ENCODE results near the gene AK2. TPM values are rescaled to one million over a fixed set of nuclear protein-coding genes. Genes with fewer than 3 reads are reported as not detected.

The AK2 gene
- 47.7 TPM for polyA plus RNA-seq (2013, experiment 1 of 2)
- 46.5 TPM for polyA plus RNA-seq (2013, experiment 2 of 2)

DNA sequence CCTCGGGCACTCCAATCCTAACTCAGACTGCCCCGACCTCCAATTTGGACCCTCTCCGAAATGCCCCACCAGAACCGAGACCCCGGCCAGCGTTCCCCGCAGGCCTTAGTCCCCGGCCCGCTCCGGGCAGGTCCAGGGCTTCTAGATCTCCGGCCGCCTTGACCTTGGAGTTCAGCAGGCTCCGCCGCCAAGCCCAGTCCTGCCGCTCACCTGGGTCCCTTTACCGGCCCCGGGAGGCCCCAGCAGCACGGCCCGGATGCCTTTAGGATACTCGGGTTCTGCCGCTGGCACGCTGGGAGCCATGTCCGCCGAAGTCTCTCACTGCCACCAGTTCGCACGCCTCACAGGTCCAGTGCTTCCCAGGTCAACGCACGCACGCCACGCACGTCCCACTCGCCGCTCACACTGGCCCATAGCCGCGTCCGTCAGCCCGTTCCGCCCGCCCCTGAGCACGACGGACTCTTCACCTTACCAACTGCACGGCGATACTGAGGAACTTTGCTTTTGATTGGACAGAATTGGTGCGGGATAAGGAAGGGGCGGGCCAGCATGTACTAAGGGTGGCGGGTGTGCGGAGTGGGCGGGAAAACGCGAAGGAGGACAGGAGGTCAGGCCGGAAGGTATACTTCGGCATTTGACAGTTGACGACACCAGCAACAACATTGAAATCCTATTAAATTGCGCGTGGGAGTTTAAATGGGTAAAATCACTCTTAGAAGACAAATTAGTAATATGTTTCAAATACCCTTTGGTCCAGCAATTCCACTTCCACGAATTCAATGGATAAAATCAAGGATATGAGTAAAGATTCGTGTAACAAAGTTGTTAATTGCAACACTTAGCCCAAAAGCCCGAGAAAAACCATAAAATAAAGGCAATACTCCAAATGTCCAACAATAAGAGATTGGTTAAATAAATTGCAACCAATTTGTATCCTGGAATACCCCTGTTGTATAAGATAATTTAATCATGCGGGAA lies at the start of gene AK2:
Gene AK2 (minus strand): TSS at position 358 of the 978 bp plus-strand sequence. CDS start 55 bp downstream, at position 303.
- peak within 1 kb of the TSS; percentile 12 for H3K23ac ChIP-seq (ENCODE audit: low read depth, low read length, poor library complexity)
- H3K4ac ChIP-seq (ENCODE audit: low read length): no peak within 1 kb of the TSS
- H4K8ac ChIP-seq (ENCODE audit: low read depth, low read length): no peak within 1 kb of the TSS
- H2BK12ac ChIP-seq (ENCODE audit: low read length): no peak within 1 kb of the TSS
- peak within 1 kb of the TSS; percentile 79 to 85 for H3K4me3 ChIP-seq (ENCODE audit: low read length in 2 of 2)
- peak; percentile 85 for DNase-seq (ENCODE audit: low spot score)
- peak within 1 kb of the TSS; percentile 88 for H3K4me2 ChIP-seq (ENCODE audit: insufficient read depth, low read length, poor library complexity, severe bottlenecking)
- H3K27ac ChIP-seq (replicated peaks; ENCODE audit: low read length): no peak within 1 kb of the TSS
- H2AK5ac ChIP-seq (ENCODE audit: low read depth, low read length): peak within 1 kb of the TSS; percentile 42
- peak within 1 kb of the TSS; percentile 87 for H3K9ac ChIP-seq (ENCODE audit: low read depth, low read length, poor library complexity)
- no peak within 1 kb of the TSS for H3K14ac ChIP-seq (ENCODE audit: low read length)
- no peak within 1 kb of the TSS for H4K91ac ChIP-seq (ENCODE audit: low read depth, low read length, poor library complexity)
- no peak within 1 kb of the TSS for H2BK15ac ChIP-seq (ENCODE audit: low read length)
- H3K4me1 ChIP-seq (ENCODE audit: control insufficient read depth in 2 of 2, insufficient read depth in 1 of 2, low read depth in 1 of 2, low read length in 2 of 2): peaks cover 5 to 8% of the 10 kb centered on the region in 2 donors
- no peaks in the 10 kb centered on the region for H3K9me3 ChIP-seq (replicated peaks in 1 of 2; ENCODE audit: control insufficient read depth in 2 of 2, insufficient read depth in 1 of 2, low read depth in 1 of 2, low read length in 2 of 2)
- peak within 1 kb of the TSS; percentile 86 for H2AFZ ChIP-seq (ENCODE audit: low read length)
- H3K18ac ChIP-seq (ENCODE audit: low read length): peak within 1 kb of the TSS; percentile 94
- H3K79me1 ChIP-seq (ENCODE audit: low read depth, low read length): peaks cover 5% of the 10 kb centered on the region
- peak within 1 kb of the TSS; percentile 58 for H2BK120ac ChIP-seq (ENCODE audit: low read depth, low read length)
- H3K36me3 ChIP-seq (replicated peaks in 1 of 2; ENCODE audit: control insufficient read depth in 2 of 2, insufficient read depth in 2 of 2, low read length in 2 of 2): peaks cover 2 to 30% of the 10 kb centered on the region in 2 donors
- WGBS, 2 donors (ENCODE audit: extremely low coverage in 2 of 2, insufficient read length in 2 of 2, insufficient replicate concordance in 1 of 2): no CpG with 5 or more reads among the region's 59 CpGs
- H3K27me3 ChIP-seq (ENCODE audit: control insufficient read depth in 3 of 3, insufficient read depth in 3 of 3, low read depth in 1 of 3, low read length in 3 of 3): no peaks in the 10 kb centered on the region
- H2BK5ac ChIP-seq (ENCODE audit: low read length): no peak within 1 kb of the TSS

- peak; percentile 75 for DNase-seq (ENCODE audit: low spot score)
- WGBS, 2 donors (ENCODE audit: extremely low coverage in 2 of 2, insufficient read length in 2 of 2, insufficient replicate concordance in 1 of 2): no CpG with 5 or more reads among the region's 12 CpGs
- no peaks in the 10 kb centered on the region for H3K79me1 ChIP-seq (ENCODE audit: low read depth, low read length)
These were observed 49.7 kb upstream of the AK2 start for GRCh38 chr1:33086384-33086850.

GRCh38 chr1:33085332-33085731 lies 48.6 kb upstream of the AK2 start:
- no peak overlapping the region for H3K27ac ChIP-seq (replicated peaks; ENCODE audit: low read length)
- peaks cover 2 to 3% of the 10 kb centered on the region in 2 donors for H3K4me1 ChIP-seq (ENCODE audit: control insufficient read depth in 2 of 2, insufficient read depth in 1 of 2, low read depth in 1 of 2, low read length in 2 of 2)
- H3K9me3 ChIP-seq (replicated peaks in 1 of 2; ENCODE audit: control insufficient read depth in 2 of 2, insufficient read depth in 1 of 2, low read depth in 1 of 2, low read length in 2 of 2): no peaks in the 10 kb centered on the region
- peaks cover 0 to 29% (median 2%) of the 10 kb centered on the region in 3 experiments for H3K27me3 ChIP-seq (ENCODE audit: control insufficient read depth in 3 of 3, insufficient read depth in 3 of 3, low read depth in 1 of 3, low read length in 3 of 3)
- no peak overlapping the region for H4K8ac ChIP-seq (ENCODE audit: low read depth, low read length)
- H3K36me3 ChIP-seq (replicated peaks in 1 of 2; ENCODE audit: control insufficient read depth in 2 of 2, insufficient read depth in 2 of 2, low read length in 2 of 2): no peaks in the 10 kb centered on the region
- no peak overlapping the region for H2BK12ac ChIP-seq (ENCODE audit: low read length)
- no peaks in the 10 kb centered on the region for H3K79me1 ChIP-seq (ENCODE audit: low read depth, low read length)
- H3K23ac ChIP-seq (ENCODE audit: low read depth, low read length, poor library complexity): peak overlapping the region; percentile 5
- H2BK15ac ChIP-seq (ENCODE audit: low read length): no peak overlapping the region
- H3K14ac ChIP-seq (ENCODE audit: low read length): no peak overlapping the region
- H2AK5ac ChIP-seq (ENCODE audit: low read depth, low read length): no peak overlapping the region
- no peak overlapping the region for H2BK5ac ChIP-seq (ENCODE audit: low read length)
- no peak for DNase-seq (ENCODE audit: low spot score)
- no peak overlapping the region for H2AFZ ChIP-seq (ENCODE audit: low read length)
- no CpG with 5 or more reads among the region's 4 CpGs for WGBS, 2 donors (ENCODE audit: extremely low coverage in 2 of 2, insufficient read length in 2 of 2, insufficient replicate concordance in 1 of 2)
- H3K18ac ChIP-seq (ENCODE audit: low read length): no peak overlapping the region
- H2BK120ac ChIP-seq (ENCODE audit: low read depth, low read length): no peak overlapping the region
- no peak overlapping the region for H3K4me3 ChIP-seq (ENCODE audit: low read length in 2 of 2)
- H3K4me2 ChIP-seq (ENCODE audit: insufficient read depth, low read length, poor library complexity, severe bottlenecking): no peak overlapping the region
- H3K4ac ChIP-seq (ENCODE audit: low read length): no peak overlapping the region
- H4K91ac ChIP-seq (ENCODE audit: low read depth, low read length, poor library complexity): no peak overlapping the region
- no peak overlapping the region for H3K9ac ChIP-seq (ENCODE audit: low read depth, low read length, poor library complexity)

More at GRCh38 chr1:33086384-33086850, 49.7 kb upstream of the AK2 start:
- H4K8ac ChIP-seq (ENCODE audit: low read depth, low read length): no peak overlapping the region
- no peak overlapping the region for H4K91ac ChIP-seq (ENCODE audit: low read depth, low read length, poor library complexity)
- no peak overlapping the region for H3K27ac ChIP-seq (replicated peaks; ENCODE audit: low read length)
- no peak overlapping the region for H3K18ac ChIP-seq (ENCODE audit: low read length)
- H3K27me3 ChIP-seq (ENCODE audit: control insufficient read depth in 3 of 3, insufficient read depth in 3 of 3, low read depth in 1 of 3, low read length in 3 of 3): peaks cover 0 to 27% (median 2%) of the 10 kb centered on the region in 3 experiments
- H3K9ac ChIP-seq (ENCODE audit: low read depth, low read length, poor library complexity): no peak overlapping the region
- no peaks in the 10 kb centered on the region for H3K36me3 ChIP-seq (replicated peaks in 1 of 2; ENCODE audit: control insufficient read depth in 2 of 2, insufficient read depth in 2 of 2, low read length in 2 of 2)
- no peak overlapping the region for H3K4me2 ChIP-seq (ENCODE audit: insufficient read depth, low read length, poor library complexity, severe bottlenecking)
- no peak overlapping the region for H3K23ac ChIP-seq (ENCODE audit: low read depth, low read length, poor library complexity)
- H2AK5ac ChIP-seq (ENCODE audit: low read depth, low read length): no peak overlapping the region
- H2BK5ac ChIP-seq (ENCODE audit: low read length): no peak overlapping the region
- H2BK12ac ChIP-seq (ENCODE audit: low read length): no peak overlapping the region
- no peak overlapping the region for H2BK15ac ChIP-seq (ENCODE audit: low read length)
- H3K4me1 ChIP-seq (ENCODE audit: control insufficient read depth in 2 of 2, insufficient read depth in 1 of 2, low read depth in 1 of 2, low read length in 2 of 2): peaks cover 2 to 3% of the 10 kb centered on the region in 2 donors
- H3K9me3 ChIP-seq (replicated peaks in 1 of 2; ENCODE audit: control insufficient read depth in 2 of 2, insufficient read depth in 1 of 2, low read depth in 1 of 2, low read length in 2 of 2): no peaks in the 10 kb centered on the region
- H3K4me3 ChIP-seq (ENCODE audit: low read length in 2 of 2): no peak overlapping the region
- H3K14ac ChIP-seq (ENCODE audit: low read length): no peak overlapping the region
- no peak overlapping the region for H2BK120ac ChIP-seq (ENCODE audit: low read depth, low read length)
- H2AFZ ChIP-seq (ENCODE audit: low read length): no peak overlapping the region
- no peak overlapping the region for H3K4ac ChIP-seq (ENCODE audit: low read length)

DNA sequence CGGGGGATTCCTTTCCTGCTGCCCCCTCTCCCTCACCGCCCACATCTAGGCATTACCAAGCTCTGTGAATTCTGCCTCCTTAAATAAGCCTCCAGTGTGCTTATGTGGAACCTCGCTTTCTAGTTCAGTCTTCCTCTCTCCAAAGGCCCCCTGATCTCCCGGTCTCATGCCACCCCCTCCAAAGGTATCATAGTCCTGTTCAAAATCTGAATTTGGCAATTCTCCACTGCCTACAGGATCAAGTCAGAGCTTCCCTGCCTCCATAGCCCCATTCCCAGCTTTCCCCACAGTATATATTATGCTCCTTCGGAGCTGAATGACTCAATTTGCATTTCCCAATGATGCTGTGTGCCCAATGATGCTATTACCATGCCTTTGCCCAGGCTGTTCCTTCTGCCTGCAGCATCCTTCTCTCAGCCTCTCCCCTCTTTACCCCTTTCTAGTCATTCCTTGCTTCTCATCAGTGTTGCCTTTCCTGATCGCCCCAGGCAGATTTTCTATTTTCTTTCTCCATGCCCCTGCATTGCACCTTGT lies 46.0 kb upstream of the AK2 start:
- Histone ChIP-seq H3K4me3 (ENCODE audit: low read length in 2 of 2) (no peak overlapping the region), H2BK12ac (ENCODE audit: low read length) (no peak overlapping the region), H3K23ac (ENCODE audit: low read depth, low read length, poor library complexity) (no peak overlapping the region), H2AK5ac (ENCODE audit: low read depth, low read length) (no peak overlapping the region), H2AFZ (ENCODE audit: low read length) (no peak overlapping the region), H3K9ac (ENCODE audit: low read depth, low read length, poor library complexity) (no peak overlapping the region), H3K36me3 (replicated peaks in 1 of 2; ENCODE audit: control insufficient read depth in 2 of 2, insufficient read depth in 2 of 2, low read length in 2 of 2) (no peaks in the 10 kb centered on the region), H3K14ac (ENCODE audit: low read length) (no peak overlapping the region), H4K8ac (ENCODE audit: low read depth, low read length) (no peak overlapping the region), H3K4me1 (ENCODE audit: control insufficient read depth in 2 of 2, insufficient read depth in 1 of 2, low read depth in 1 of 2, low read length in 2 of 2) (peaks cover 3 to 8% of the 10 kb centered on the region in 2 donors), H3K4me2 (ENCODE audit: insufficient read depth, low read length, poor library complexity, severe bottlenecking) (no peak overlapping the region), H2BK5ac (ENCODE audit: low read length) (no peak overlapping the region), H3K9me3 (replicated peaks in 1 of 2; ENCODE audit: control insufficient read depth in 2 of 2, insufficient read depth in 1 of 2, low read depth in 1 of 2, low read length in 2 of 2) (no peaks in the 10 kb centered on the region), H3K27ac (replicated peaks; ENCODE audit: low read length) (no peak overlapping the region), H3K27me3 (ENCODE audit: control insufficient read depth in 3 of 3, insufficient read depth in 3 of 3, low read depth in 1 of 3, low read length in 3 of 3) (peaks cover 0 to 29% (median 2%) of the 10 kb centered on the region in 3 experiments), H3K18ac (ENCODE audit: low read length) (no peak overlapping the region), H2BK15ac (ENCODE audit: low read length) (peak overlapping the region; percentile 9), H4K91ac (ENCODE audit: low read depth, low read length, poor library complexity) (no peak overlapping the region), H3K4ac (ENCODE audit: low read length) (no peak overlapping the region), H3K79me1 (ENCODE audit: low read depth, low read length) (no peaks in the 10 kb centered on the region), H2BK120ac (ENCODE audit: low read depth, low read length) (no peak overlapping the region)
- no peak for DNase-seq (ENCODE audit: low spot score)
- WGBS, 2 donors (ENCODE audit: extremely low coverage in 2 of 2, insufficient read length in 2 of 2, insufficient replicate concordance in 1 of 2): no CpG with 5 or more reads among the region's 6 CpGs
